MM.1S (cell line): ENCODE results near the gene CHRDL1.

Experiments
- DNase-seq: peaks from one replicate; pipeline ENCODE4 v3.0.0-alpha.2; 2015
- H2AFZ ChIP-seq: fragments of 300-600 bp; sonication (generic); 2 replicates; pipeline ENCODE4 v1.6.0; 2016; ENCODE audit warnings: antibody characterized with exemption, low read length
- H3F3A ChIP-seq: fragments of 300-600 bp; sonication (generic); 2 replicates; pipeline ENCODE4 v1.6.1; 2016; ENCODE audit warnings: mild to moderate bottlenecking, antibody characterized with exemption, low read length, moderate library complexity, mixed read lengths; ENCODE audit not compliant: insufficient read depth
- H3K27ac ChIP-seq: fragments of 300-600 bp; sonication (generic); 2 replicates; pipeline ENCODE4 v1.5.1; 2016; ENCODE audit warnings: mild to moderate bottlenecking, low read length
- H3K27me3 ChIP-seq: fragments of 300-600 bp; sonication (generic); replicated peaks from 2 replicates; pipeline ENCODE4 v1.6.0; 2016; ENCODE audit warnings: low read length; ENCODE audit not compliant: insufficient read depth
- H3K36me3 ChIP-seq: fragments of 300-600 bp; sonication (generic); replicated peaks from 2 replicates; pipeline ENCODE4 v1.6.1; 2016; ENCODE audit warnings: mild to moderate bottlenecking, low read length, mixed read lengths; ENCODE audit not compliant: insufficient read depth
- H3K4me1 ChIP-seq: fragments of 300-600 bp; sonication (generic); 2 replicates; pipeline ENCODE4 v1.6.1; 2016; ENCODE audit warnings: low read length, mixed read lengths
- H3K4me2 ChIP-seq: fragments of 300-600 bp; sonication (generic); 2 replicates; pipeline ENCODE4 v1.6.0; 2016; ENCODE audit warnings: low read depth, low read length
- H3K4me3 ChIP-seq: fragments of 300-600 bp; sonication (generic); 2 replicates; pipeline ENCODE4 v1.5.1; 2016; ENCODE audit warnings: low read length, mixed read lengths
- H3K79me2 ChIP-seq: fragments of 300-600 bp; sonication (generic); 2 replicates; pipeline ENCODE4 v1.6.1; 2016; ENCODE audit warnings: mixed run types, low read length, mixed read lengths
- H3K9ac ChIP-seq: fragments of 300-600 bp; sonication (generic); 2 replicates; pipeline ENCODE4 v1.6.1; 2016; ENCODE audit warnings: low read length, mixed read lengths
- H3K9me2 ChIP-seq: fragments of 300-600 bp; sonication (generic); replicated peaks from 2 replicates; pipeline ENCODE4 v1.6.1; 2016; ENCODE audit warnings: mild to moderate bottlenecking, low read length, mixed read lengths; ENCODE audit not compliant: insufficient read depth
- H3K9me3 ChIP-seq: fragments of 300-600 bp; sonication (generic); replicated peaks from 2 replicates; pipeline ENCODE4 v1.6.1; 2016; ENCODE audit warnings: mild to moderate bottlenecking, low read length, mixed read lengths; ENCODE audit not compliant: insufficient read depth
- H4K20me1 ChIP-seq: fragments of 300-600 bp; sonication (generic); 2 replicates; pipeline ENCODE4 v1.6.1; 2016; ENCODE audit warnings: mild to moderate bottlenecking, low read length, moderate library complexity, mixed read lengths; ENCODE audit not compliant: insufficient read depth
- CTCF ChIP-seq: fragments of 300-600 bp; sonication (generic); IDR thresholded peaks from 2 replicates; pipeline ENCODE4 v1.5.1; 2016; ENCODE audit warnings: antibody characterized with exemption, low read length, mixed read lengths
- EZH2 ChIP-seq: fragments of 300-600 bp; sonication (generic); optimal IDR thresholded peaks from 2 replicates; pipeline ENCODE3; 2017; ENCODE audit warnings: low read depth, mild to moderate bottlenecking, antibody characterized with exemption, low read length, mixed read lengths
- EZH2phosphoT487 ChIP-seq: fragments of 300-600 bp; sonication (generic); IDR thresholded peaks from 2 replicates; pipeline ENCODE4 v1.6.1; 2018; ENCODE audit warnings: antibody characterized with exemption, low read length

CHRDL1 gene

GRCh38 chrX:110794601-110795000 is 1.0 kb downstream of the CHRDL1 start:
- H2AFZ ChIP-seq: no peak overlapping the region
- no peaks in the 10 kb centered on the region for H4K20me1 ChIP-seq
- H3K9me3 ChIP-seq: no peaks in the 10 kb centered on the region
- no peaks in the 10 kb centered on the region for H3K4me1 ChIP-seq
- no peaks in the 10 kb centered on the region for H3F3A ChIP-seq
- DNase-seq: no peak
- no peak overlapping the region for H3K27ac ChIP-seq
- H3K4me2 ChIP-seq: no peak overlapping the region
- TF ChIP-seq CTCF: no peak
- TF ChIP-seq EZH2: no peak
- TF ChIP-seq EZH2phosphoT487: no peak
- H3K4me3 ChIP-seq: no peak overlapping the region
- H3K36me3 ChIP-seq: no peaks in the 10 kb centered on the region
- no peaks in the 10 kb centered on the region for H3K79me2 ChIP-seq
- no peak overlapping the region for H3K9ac ChIP-seq
- H3K9me2 ChIP-seq: no peaks in the 10 kb centered on the region
- H3K27me3 ChIP-seq: no peaks in the 10 kb centered on the region

GRCh38 chrX:110791071-110791470 is 4.5 kb downstream of the CHRDL1 start:
- Histone ChIP-seq H3F3A (no peaks in the 10 kb centered on the region), H3K9ac (no peak overlapping the region), H3K27ac (no peak overlapping the region), H3K27me3 (no peaks in the 10 kb centered on the region), H3K36me3 (no peaks in the 10 kb centered on the region), H4K20me1 (no peaks in the 10 kb centered on the region), H2AFZ (no peak overlapping the region), H3K9me3 (no peaks in the 10 kb centered on the region), H3K79me2 (no peaks in the 10 kb centered on the region), H3K4me2 (no peak overlapping the region), H3K4me3 (no peak overlapping the region), H3K4me1 (no peaks in the 10 kb centered on the region), H3K9me2 (no peaks in the 10 kb centered on the region)
- no peak for DNase-seq
- no peak for TF ChIP-seq EZH2
- TF ChIP-seq EZH2phosphoT487: no peak
- no peak for TF ChIP-seq CTCF

- no peaks in the 10 kb centered on the region for H3K79me2 ChIP-seq
- H3K4me3 ChIP-seq: no peak overlapping the region
- H3K4me2 ChIP-seq: no peak overlapping the region
- no peak overlapping the region for H2AFZ ChIP-seq
- H3K9me2 ChIP-seq: no peaks in the 10 kb centered on the region
- TF ChIP-seq EZH2 (no peak), EZH2phosphoT487 (no peak), CTCF (no peak)
- no peaks in the 10 kb centered on the region for H3F3A ChIP-seq
- no peaks in the 10 kb centered on the region for H3K9me3 ChIP-seq
- no peak overlapping the region for H3K9ac ChIP-seq
- H3K27ac ChIP-seq: no peak overlapping the region
- H3K36me3 ChIP-seq: no peaks in the 10 kb centered on the region
- no peaks in the 10 kb centered on the region for H4K20me1 ChIP-seq
- H3K4me1 ChIP-seq: no peaks in the 10 kb centered on the region
- no peak for DNase-seq
- H3K27me3 ChIP-seq: no peaks in the 10 kb centered on the region
Measured at GRCh38 chrX:110786486-110786885, 9.1 kb downstream of the CHRDL1 start.
